ENCODE data around the gene PKNOX1. TPM values are rescaled to one million over a fixed set of nuclear protein-coding genes. Genes with fewer than 3 reads are reported as not detected.

PKNOX1 gene
- total RNA-seq, 1 experiment from 2014 or later: 30.6 TPM

DNA sequence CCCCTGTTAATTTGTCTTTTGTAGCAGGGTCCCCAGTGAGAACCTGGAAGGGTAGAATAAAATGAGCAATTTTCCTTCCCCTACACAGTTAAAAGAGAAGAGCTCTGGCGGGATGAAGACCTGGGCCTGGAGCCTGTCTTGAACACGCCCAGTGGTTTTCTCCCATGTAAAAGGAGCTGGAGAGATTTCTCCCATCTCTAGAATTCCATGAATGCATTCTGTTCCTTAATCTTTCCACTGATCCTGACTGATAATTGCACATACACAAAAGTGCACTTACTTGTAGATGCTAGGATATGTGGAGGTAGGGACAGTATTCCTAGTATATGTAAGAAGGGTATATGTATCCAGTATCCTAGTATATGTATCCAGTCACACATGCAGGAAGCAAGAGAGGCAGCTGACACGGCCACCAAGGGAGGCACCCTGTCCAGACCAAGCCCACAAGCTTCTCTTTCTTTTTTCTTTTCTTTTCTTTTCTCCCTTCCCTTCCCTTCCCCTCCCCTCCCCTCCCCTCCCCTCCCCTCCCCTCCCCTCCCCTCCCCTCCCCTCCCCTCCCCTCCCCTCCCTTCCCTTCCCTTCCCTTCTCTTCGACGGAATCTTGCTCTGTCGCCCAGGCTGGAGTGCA is 11.9 kb upstream of the PKNOX1 start:
- Histone ChIP-seq H3K27ac (ENCODE audit: low read depth, low read length, poor library complexity, severe bottlenecking) (no peak overlapping the region), H3K4me1 (ENCODE audit: insufficient read depth, low read length, poor library complexity, severe bottlenecking) (no peaks in the 10 kb centered on the region), H3K4me3 (ENCODE audit: low read depth, low read length, poor library complexity, severe bottlenecking) (no peak overlapping the region), H3K9me3 (ENCODE audit: low read depth, low read length, poor library complexity, severe bottlenecking) (no peaks in the 10 kb centered on the region), H3K36me3 (ENCODE audit: insufficient read depth, low read length, poor library complexity, severe bottlenecking) (no peaks in the 10 kb centered on the region), H3K27me3 (replicated peaks; ENCODE audit: insufficient read depth, low read depth, low read length, poor library complexity) (no peaks in the 10 kb centered on the region)
- CTCF ChIA-PET: no interaction called here
- no peak for TF ChIP-seq EZH2 (IDR thresholded peaks at IDR 0.05; ENCODE audit: borderline replicate concordance, low read depth, low read length, poor library complexity, severe bottlenecking)
- no peak for TF ChIP-seq CTCF (conservative IDR thresholded peaks at IDR 0.05; ENCODE audit: low read depth, low read length)
- no peak for DNase-seq (ENCODE audit: low spot score)
- BruUV-seq (replicated peaks): no TSS peak
- POLR2A ChIA-PET (ENCODE audit: low non-redundant PET): no interaction called here
- intact Hi-C loops (cut with micrococcal nuclease; ENCODE audit: unreplicated experiment): no loop called here

GRCh38 chr21:42964086-42964485 is 10.3 kb upstream of the PKNOX1 start:
- H3K4me1 ChIP-seq (ENCODE audit: insufficient read depth, low read length, poor library complexity, severe bottlenecking): no peaks in the 10 kb centered on the region
- H3K27me3 ChIP-seq (replicated peaks; ENCODE audit: insufficient read depth, low read depth, low read length, poor library complexity): no peaks in the 10 kb centered on the region
- no peak overlapping the region for H3K4me3 ChIP-seq (ENCODE audit: low read depth, low read length, poor library complexity, severe bottlenecking)
- intact Hi-C loops (cut with micrococcal nuclease; ENCODE audit: unreplicated experiment): no loop called here
- no TSS peak for BruUV-seq (replicated peaks)
- POLR2A ChIA-PET (ENCODE audit: low non-redundant PET): no interaction called here
- H3K36me3 ChIP-seq (ENCODE audit: insufficient read depth, low read length, poor library complexity, severe bottlenecking): no peaks in the 10 kb centered on the region
- TF ChIP-seq EZH2 (IDR thresholded peaks at IDR 0.05; ENCODE audit: borderline replicate concordance, low read depth, low read length, poor library complexity, severe bottlenecking): no peak
- TF ChIP-seq CTCF (conservative IDR thresholded peaks at IDR 0.05; ENCODE audit: low read depth, low read length): no peak
- no peaks in the 10 kb centered on the region for H3K9me3 ChIP-seq (ENCODE audit: low read depth, low read length, poor library complexity, severe bottlenecking)
- CTCF ChIA-PET: no interaction called here
- DNase-seq (ENCODE audit: low spot score): no peak
- H3K27ac ChIP-seq (ENCODE audit: low read depth, low read length, poor library complexity, severe bottlenecking): no peak overlapping the region

- H3K27me3 ChIP-seq (replicated peaks; ENCODE audit: insufficient read depth, low read depth, low read length, poor library complexity): no peaks in the 10 kb centered on the region
- TF ChIP-seq EZH2 (IDR thresholded peaks at IDR 0.05; ENCODE audit: borderline replicate concordance, low read depth, low read length, poor library complexity, severe bottlenecking) (no peak), CTCF (conservative IDR thresholded peaks at IDR 0.05; ENCODE audit: low read depth, low read length) (no peak)
- no peak overlapping the region for H3K27ac ChIP-seq (ENCODE audit: low read depth, low read length, poor library complexity, severe bottlenecking)
- H3K36me3 ChIP-seq (ENCODE audit: insufficient read depth, low read length, poor library complexity, severe bottlenecking): no peaks in the 10 kb centered on the region
- no peak overlapping the region for H3K4me3 ChIP-seq (ENCODE audit: low read depth, low read length, poor library complexity, severe bottlenecking)
- no TSS peak for BruUV-seq (replicated peaks)
- intact Hi-C loops (cut with micrococcal nuclease; ENCODE audit: unreplicated experiment): no loop called here
- DNase-seq (ENCODE audit: low spot score): no peak
- ChIA-PET CTCF (no interaction called here), POLR2A (ENCODE audit: low non-redundant PET) (no interaction called here)
- H3K4me1 ChIP-seq (ENCODE audit: insufficient read depth, low read length, poor library complexity, severe bottlenecking): no peaks in the 10 kb centered on the region
- no peaks in the 10 kb centered on the region for H3K9me3 ChIP-seq (ENCODE audit: low read depth, low read length, poor library complexity, severe bottlenecking)
Measured at GRCh38 chr21:42964546-42965210, 9.7 kb upstream of the PKNOX1 start.

All from A673 (cell line).